Upper lobe of right lung (tissue), 1 donor: ENCODE data around the gene UNC5C. TPM values are rescaled to one million over a fixed set of nuclear protein-coding genes. Genes with fewer than 3 reads are reported as not detected.

ENCODE experiments used
- ATAC-seq: fragments of 200-7000 bp; cut with Tn5 transposase; one replicate; pipeline ENCODE4 v1.9.1; 2020; ENCODE audit warnings: mild to moderate bottlenecking, moderate library complexity
- DNase-seq: peaks from one replicate; pipeline ENCODE4 v3.0.0-alpha.2; 2020
- H3K27ac ChIP-seq: fragments of 200-600 bp; one replicate; pipeline ENCODE4 v1.8.0; 2022
- H3K27me3 ChIP-seq: fragments of 200-600 bp; one replicate; pipeline ENCODE4 v1.8.0; 2022; ENCODE audit warnings: mild to moderate bottlenecking
- H3K36me3 ChIP-seq: fragments of 200-600 bp; one replicate; pipeline ENCODE4 v1.8.0; 2022
- H3K4me1 ChIP-seq: fragments of 200-600 bp; one replicate; pipeline ENCODE4 v1.8.0; 2022
- H3K4me3 ChIP-seq: fragments of 200-600 bp; one replicate; pipeline ENCODE4 v1.8.0; 2022; ENCODE audit warnings: mild to moderate bottlenecking
- H3K9me3 ChIP-seq: fragments of 200-600 bp; one replicate; pipeline ENCODE4 v1.8.0; 2022
- CTCF ChIP-seq: fragments of 200-600 bp; IDR thresholded peaks from one replicate; pipeline ENCODE4 v1.8.0; 2022; ENCODE audit warnings: antibody characterized with exemption
- intact Hi-C: fragments of 100-400 bp; cut with DNase I; formaldehyde crosslinking; loops from one replicate; pipeline ENCODE4 v1.11.0; 2022
- total RNA-seq: library from RNA; stranded (reverse); fragmentation: NEBNext Ultra II Directional; extraction: Animal tissue kit (Norgen Biotek cat#: 25700); gene quantifications from one replicate; pipeline ENCODE4 v1.2.1, GENCODE V29; 2021
- donor health status: DM: no; HTN: yes; CAD: no; lungs with severe emphysema.

UNC5C gene
- total RNA-seq, 1 donor from 2014 or later: 6.7 TPM

GRCh38 chr4:95421869-95422268 is 126.9 kb downstream of the UNC5C start:
- H3K27ac ChIP-seq: no peak overlapping the region
- DNase-seq: no peak
- no peaks in the 10 kb centered on the region for H3K4me1 ChIP-seq
- ATAC-seq: no peak
- H3K27me3 ChIP-seq: no peaks in the 10 kb centered on the region
- H3K9me3 ChIP-seq: no peaks in the 10 kb centered on the region
- TF ChIP-seq CTCF: no peak
- no peaks in the 10 kb centered on the region for H3K36me3 ChIP-seq
- intact Hi-C loops: no loop called here
- H3K4me3 ChIP-seq: no peak overlapping the region

- DNase-seq (no peak), ATAC-seq (no peak)
- intact Hi-C loops: no loop called here
- Histone ChIP-seq H3K4me3 (no peak overlapping the region), H3K27me3 (no peaks in the 10 kb centered on the region), H3K4me1 (no peaks in the 10 kb centered on the region), H3K27ac (no peak overlapping the region), H3K36me3 (no peaks in the 10 kb centered on the region), H3K9me3 (no peaks in the 10 kb centered on the region)
- no peak for TF ChIP-seq CTCF
These were observed 131.2 kb downstream of the UNC5C start for GRCh38 chr4:95417531-95417930.

- Histone ChIP-seq H3K9me3 (no peaks in the 10 kb centered on the region), H3K27me3 (no peaks in the 10 kb centered on the region), H3K36me3 (no peaks in the 10 kb centered on the region), H3K4me3 (no peak overlapping the region), H3K4me1 (no peaks in the 10 kb centered on the region), H3K27ac (no peak overlapping the region)
- ATAC-seq (no peak), DNase-seq (no peak)
- no peak for TF ChIP-seq CTCF
- intact Hi-C loops: no loop called here
These were observed 133.4 kb downstream of the UNC5C start for GRCh38 chr4:95415346-95415771.

GRCh38 chr4:95411371-95412088 is 137.2 kb downstream of the UNC5C start:
- no peak overlapping the region for H3K27ac ChIP-seq
- no peaks in the 10 kb centered on the region for H3K9me3 ChIP-seq
- no peak for DNase-seq
- TF ChIP-seq CTCF: no peak
- H3K4me3 ChIP-seq: no peak overlapping the region
- intact Hi-C loops: no loop called here
- ATAC-seq: no peak
- no peaks in the 10 kb centered on the region for H3K27me3 ChIP-seq
- no peaks in the 10 kb centered on the region for H3K4me1 ChIP-seq
- H3K36me3 ChIP-seq: no peaks in the 10 kb centered on the region

GRCh38 chr4:95410387-95410977 is 138.3 kb downstream of the UNC5C start:
- Histone ChIP-seq H3K4me3 (no peak overlapping the region), H3K27me3 (no peaks in the 10 kb centered on the region), H3K27ac (no peak overlapping the region), H3K4me1 (no peaks in the 10 kb centered on the region), H3K36me3 (no peaks in the 10 kb centered on the region), H3K9me3 (no peaks in the 10 kb centered on the region)
- no peak for ATAC-seq
- DNase-seq: no peak
- intact Hi-C loops: no loop called here
- no peak for TF ChIP-seq CTCF
